Caco-2 (cell line): ENCODE measurements around the gene SEC14L5. TPM values are rescaled to one million over a fixed set of nuclear protein-coding genes. Genes with fewer than 3 reads are reported as not detected.

Source experiments
- BruUV-seq: library from RNA; stranded (reverse); fragments of 400-500 nt; replicated peaks from 2 replicates; lab custom pipeline; 2021; lab: Mats Ljungman, UMichigan
- CTCF ChIA-PET: fragments of 300-600 bp; sonication (Branson Sonifier 250); formaldehyde crosslinking; loops from one replicate; lab custom pipeline; 2022; ENCODE audit warnings: antibody characterized with exemption; lab: Charles Lee
- POLR2A ChIA-PET: fragments of 300-600 bp; sonication (Branson Sonifier 250); formaldehyde crosslinking; loops from one replicate; lab custom pipeline; 2022; ENCODE audit warnings: antibody characterized with exemption; lab: Charles Lee
- DNase-seq, 2 experiments: peaks; one replicate each; pipeline versions ENCODE4 v3.0.0 to v3.0.0-alpha.2; 2020 to 2022
- H3K27me3 ChIP-seq: replicated peaks from 2 replicates; pipeline ENCODE4 v1.6.0; 2011; ENCODE audit warnings: low read length; ENCODE audit not compliant: control insufficient read depth, insufficient read depth
- H3K36me3 ChIP-seq: 2 replicates; pipeline ENCODE4 v1.5.1; 2011; ENCODE audit warnings: low read length; ENCODE audit not compliant: control insufficient read depth, insufficient read depth
- H3K4me1 ChIP-seq: fragments of 250-450 bp; sonication (Bioruptor Pico); 2 replicates; pipeline ENCODE4 v1.5.1; 2020; ENCODE audit warnings: mild to moderate bottlenecking
- H3K4me3 ChIP-seq: 2 replicates; pipeline ENCODE4 v1.5.1; 2011; ENCODE audit warnings: low read depth, mild to moderate bottlenecking, control low read depth, low read length
- H3K9me3 ChIP-seq: fragments of 250-450 bp; sonication (Bioruptor Pico); 2 replicates; pipeline ENCODE4 v1.5.1; 2020; ENCODE audit warnings: mild to moderate bottlenecking, moderate library complexity
- H3K27ac Mint-ChIP-seq: one replicate; pipeline ENCODE4 v1.8.0; 2022; ENCODE audit warnings: mixed read lengths; ENCODE audit not compliant: unreplicated experiment
- H3K27me3 Mint-ChIP-seq: one replicate; pipeline ENCODE4 v1.8.0; 2022; ENCODE audit warnings: mixed read lengths; ENCODE audit not compliant: insufficient read depth, unreplicated experiment
- H3K36me3 Mint-ChIP-seq: one replicate; pipeline ENCODE4 v1.8.0; 2022; ENCODE audit warnings: mild to moderate bottlenecking, mixed read lengths; ENCODE audit not compliant: insufficient read depth, unreplicated experiment
- H3K4me1 Mint-ChIP-seq: one replicate; pipeline ENCODE4 v1.8.0; 2022; ENCODE audit warnings: low read depth, mixed read lengths; ENCODE audit not compliant: unreplicated experiment
- H3K4me3 Mint-ChIP-seq: one replicate; pipeline ENCODE4 v1.8.0; 2022; ENCODE audit warnings: mild to moderate bottlenecking, moderate library complexity, mixed read lengths; ENCODE audit not compliant: unreplicated experiment
- H3K9me3 Mint-ChIP-seq: one replicate; pipeline ENCODE4 v1.8.0; 2022; ENCODE audit warnings: mixed read lengths; ENCODE audit not compliant: unreplicated experiment
- CTCF ChIP-seq, 2 experiments: fragments of 200-600 bp in 1 of 2; IDR thresholded peaks; 1 replicate in 1 of 2; 2 replicates in 1 of 2; pipeline versions ENCODE4 v1.5.1 to v1.8.0; 2011 to 2022; ENCODE audit warnings: antibody characterized with exemption in 1 of 2, control low read depth in 1 of 2, inconsistent platforms in 1 of 2, low read depth in 1 of 2, low read length in 1 of 2, mild to moderate bottlenecking in 1 of 2, moderate library complexity in 1 of 2; ENCODE audit not compliant: insufficient read depth in 1 of 2, severe bottlenecking in 1 of 2, unreplicated experiment in 1 of 2
- intact Hi-C: fragments of 100-400 bp; cut with micrococcal nuclease; formaldehyde crosslinking; loops from one replicate; pipeline ENCODE4 v1.10.0; 2022; ENCODE audit not compliant: unreplicated experiment
- total RNA-seq: library from RNA; stranded (reverse); gene quantifications from 2 replicates; pipeline ENCODE4 v1.2.3, GENCODE V29; 2022

Gene SEC14L5
- total RNA-seq, 1 experiment from 2014 or later, result 0.14 TPM

DNA sequence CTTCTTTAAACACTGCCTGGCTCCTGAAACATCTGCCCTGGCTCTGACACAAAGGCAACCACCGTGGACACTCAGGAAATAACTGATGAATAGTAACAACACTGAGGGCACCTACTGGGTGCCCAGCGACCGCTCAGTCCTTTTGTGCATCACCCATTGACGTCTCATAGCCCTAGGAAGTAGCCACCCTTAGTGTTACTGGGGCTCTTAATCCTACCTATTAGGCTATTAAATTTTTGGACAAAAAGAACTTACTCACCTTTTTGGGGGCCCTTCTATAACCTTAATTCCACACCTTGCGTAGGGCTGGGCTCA lies 32.9 kb upstream of the SEC14L5 start:
- BruUV-seq, result TSS peak; percentile 87
- no peaks in the 10 kb centered on the region for H3K27me3 Mint-ChIP-seq

DNA sequence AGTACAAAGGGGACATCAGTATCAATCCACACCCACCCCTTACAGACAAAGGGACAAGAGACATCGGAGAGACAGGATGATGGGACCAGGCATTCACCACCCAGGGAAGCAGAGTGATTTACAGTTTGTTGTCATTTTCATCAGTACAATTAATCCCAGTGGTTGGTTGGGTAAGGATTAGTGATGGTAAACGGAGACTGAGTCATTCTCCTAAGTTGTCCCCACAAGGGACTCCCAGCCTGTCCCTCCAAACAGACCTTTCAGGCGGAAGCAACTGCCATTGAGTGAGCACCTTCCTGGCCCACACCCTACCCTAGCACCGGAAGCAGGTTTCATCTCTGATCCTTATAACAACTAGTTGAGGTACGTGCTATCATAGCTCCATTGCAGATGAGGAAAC lies 32.3 kb upstream of the SEC14L5 start:
- BruUV-seq, result no TSS peak
- Histone ChIP-seq H3K9me3 (peaks cover 16% of the 10 kb centered on the region; the same call in 1 of the 2 replicates), H3K4me1 (peaks cover 35% of the 10 kb centered on the region), H3K36me3 (peaks cover 2% of the 10 kb centered on the region; the same call in 1 of the 2 replicates), H3K27me3 (no peaks in the 10 kb centered on the region), H3K4me3 (no peak overlapping the region)
- DNase-seq, result no peak
- CTCF ChIA-PET, result no interaction called here
- Mint-ChIP-seq H3K9me3 (peaks cover 9% of the 10 kb centered on the region), H3K27me3 (no peaks in the 10 kb centered on the region), H3K27ac (peak overlapping the region; percentile 98), H3K4me3 (peak overlapping the region; percentile 65), H3K4me1 (peaks cover 19% of the 10 kb centered on the region), H3K36me3 (peaks cover 59% of the 10 kb centered on the region)
- POLR2A ChIA-PET, result no interaction called here
- no peak for TF ChIP-seq CTCF (IDR thresholded peaks at IDR 0.05; ENCODE audit: insufficient read depth in 1 of 2, low read depth in 1 of 2, low read length in 1 of 2, severe bottlenecking in 1 of 2, unreplicated experiment in 1 of 2)
- intact Hi-C loops, result loop anchor here (1.0 kb wide), 1 partner anchor 11 kb away; no protein-coding TSS in a partner anchor

More for the DNA sequence above, 32.9 kb upstream of the SEC14L5 start:
- Histone ChIP-seq H3K9me3 (peaks cover 16% of the 10 kb centered on the region; the same call in 1 of the 2 replicates), H3K4me3 (no peak overlapping the region), H3K36me3 (peaks cover 2% of the 10 kb centered on the region; the same call in 1 of the 2 replicates), H3K4me1 (peaks cover 35% of the 10 kb centered on the region), H3K27me3 (no peaks in the 10 kb centered on the region)
- Mint-ChIP-seq H3K36me3 (peaks cover 53% of the 10 kb centered on the region), H3K9me3 (peaks cover 9% of the 10 kb centered on the region), H3K4me1 (peaks cover 21% of the 10 kb centered on the region), H3K4me3 (peak overlapping the region; percentile 65), H3K27ac (peak overlapping the region; percentile 98)
- POLR2A ChIA-PET, result interaction anchor here (1.0 kb wide), 1 partner anchor 11 kb away, joined by 3 read pairs; no protein-coding TSS in a partner anchor
- no peak for DNase-seq
- TF ChIP-seq CTCF (IDR thresholded peaks at IDR 0.05; ENCODE audit: insufficient read depth in 1 of 2, low read depth in 1 of 2, low read length in 1 of 2, severe bottlenecking in 1 of 2, unreplicated experiment in 1 of 2), result no peak
- intact Hi-C loops, result loop anchor here (1.0 kb wide), 1 partner anchor 11 kb away; no protein-coding TSS in a partner anchor
- CTCF ChIA-PET, result no interaction called here

GRCh38 chr16:4926928-4927327 lies 31.2 kb upstream of the SEC14L5 start:
- intact Hi-C loops, result loop anchor here (1.0 kb wide), 1 partner anchor 23 kb away; no protein-coding TSS in a partner anchor
- Histone ChIP-seq H3K4me1 (peaks cover 35% of the 10 kb centered on the region), H3K36me3 (peaks cover 3% of the 10 kb centered on the region; the same call in 1 of the 2 replicates), H3K9me3 (peaks cover 16% of the 10 kb centered on the region; the same call in 1 of the 2 replicates), H3K27me3 (no peaks in the 10 kb centered on the region), H3K4me3 (no peak overlapping the region)
- DNase-seq, result no peak
- peaks cover 19% of the 10 kb centered on the region for H3K4me1 Mint-ChIP-seq
- no TSS peak for BruUV-seq
- ChIA-PET POLR2A (no interaction called here), CTCF (no interaction called here)
- TF ChIP-seq CTCF (IDR thresholded peaks at IDR 0.05; ENCODE audit: insufficient read depth in 1 of 2, low read depth in 1 of 2, low read length in 1 of 2, severe bottlenecking in 1 of 2, unreplicated experiment in 1 of 2), result no peak
- H3K27me3 Mint-ChIP-seq, result no peaks in the 10 kb centered on the region
- H3K9me3 Mint-ChIP-seq, result peaks cover 9% of the 10 kb centered on the region
- H3K4me3 Mint-ChIP-seq, result no peak overlapping the region
- no peak overlapping the region for H3K27ac Mint-ChIP-seq
- H3K36me3 Mint-ChIP-seq, result peaks cover 61% of the 10 kb centered on the region
